DOHH2 (cell line): ENCODE measurements around the gene TRAPPC2L.

Experiments used
- CTCF ChIP-seq: fragments of 200-600 bp; sonication (generic); IDR thresholded peaks from one replicate; pipeline ENCODE4 v1.5.1; 2014; ENCODE audit warnings: antibody characterized with exemption, mild to moderate bottlenecking, low read depth, low read length; ENCODE audit not compliant: poor library complexity, severe bottlenecking
- EZH2phosphoT487 ChIP-seq: fragments of 200-600 bp; sonication (generic); IDR thresholded peaks from 2 replicates; pipeline ENCODE4 v1.6.1; 2017; ENCODE audit warnings: borderline replicate concordance, mild to moderate bottlenecking, antibody characterized with exemption, low read length, moderate library complexity, mixed read lengths

GRCh38 chr16:88837806-88838205, 19.1 kb upstream of the TRAPPC2L start:
- TF ChIP-seq CTCF = no peak
- no peak for TF ChIP-seq EZH2phosphoT487
